ENCODE data around the gene UHMK1. TPM values are rescaled to one million over a fixed set of nuclear protein-coding genes. Genes with fewer than 3 reads are reported as not detected.

UHMK1 gene
- total and polyA plus RNA-seq, 2 of the 4 experiments (the other 2 are of a cell fraction) = 15.6 to 57.9 TPM

- H3K4me1 ChIP-seq (ENCODE audit: control insufficient read depth, insufficient read depth, low read length) = peaks cover 5% of the 10 kb centered on the region
- no peak overlapping the region for H3K9ac ChIP-seq (ENCODE audit: low read depth, low read length)
- H3K4ac ChIP-seq (ENCODE audit: low read depth, low read length) = no peak overlapping the region
- H4K5ac ChIP-seq (ENCODE audit: low read depth, low read length) = no peak overlapping the region
- peaks cover 14% of the 10 kb centered on the region for H3K36me3 ChIP-seq (ENCODE audit: control insufficient read depth, insufficient read depth, low read length)
- no peak overlapping the region for H2AK9ac ChIP-seq (replicated peaks; ENCODE audit: low read depth, low read length, poor library complexity)
- H3K79me1 ChIP-seq (ENCODE audit: low read depth in 1 of 2, low read length in 2 of 2) = peaks cover 19 to 24% of the 10 kb centered on the region in 2 experiments; a peak in 2 of 4 replicates
- no peak overlapping the region for H3K27ac ChIP-seq (ENCODE audit: insufficient read depth, low read length)
- H3K23ac ChIP-seq (ENCODE audit: low read depth, low read length) = no peak overlapping the region
- intact Hi-C loops (cut with micrococcal nuclease) (loop anchor here (5.0 to 10.0 kb wide), 2 partner anchors 35 to 763 kb away; partner anchors contain the start of genes ATF6 and UAP1), in situ Hi-C loops (cut with MboI; ENCODE audit: low sequenced_read_pairs) (no loop called here), dilution Hi-C loops (cut with HindIII; ENCODE audit: low sequenced_read_pairs, unreplicated experiment) (no loop called here)
- POLR2A ChIA-PET (ENCODE audit: unreplicated experiment) = no interaction called here
- H2AK5ac ChIP-seq (ENCODE audit: low read depth, low read length) = no peak overlapping the region
- ATAC-seq (ENCODE audit: low read depth) (no peak), DNase-seq (no peak)
- BruUV-seq (replicated peaks) = no TSS peak
- no peaks in the 10 kb centered on the region for H3K9me1 ChIP-seq (ENCODE audit: insufficient read depth, low read length)
- no peak overlapping the region for H2BK120ac ChIP-seq (ENCODE audit: low read depth, low read length)
- H2BK5ac ChIP-seq (ENCODE audit: low read depth, low read length, poor library complexity, severe bottlenecking) = no peak overlapping the region
- no peak overlapping the region for H2BK15ac ChIP-seq (ENCODE audit: low read depth, low read length)
- H3K14ac ChIP-seq (replicated peaks; ENCODE audit: low read depth, low read length) = no peak overlapping the region
- H4K20me1 ChIP-seq (ENCODE audit: insufficient read depth, low read length) = no peaks in the 10 kb centered on the region
- H3K4me2 ChIP-seq (ENCODE audit: low read depth, low read length) = no peak overlapping the region
- H3K4me3 ChIP-seq (ENCODE audit: insufficient read depth, low read depth, low read length) = no peak overlapping the region
- no peak for TF ChIP-seq USF2 (IDR thresholded peaks at IDR 0.05; ENCODE audit: low read depth, low read length)
- peak; percentile 83 for TF ChIP-seq MAFK (IDR thresholded peaks at IDR 0.05; ENCODE audit: low read depth, low read length)
- H4K8ac ChIP-seq (ENCODE audit: low read depth in 2 of 2, low read length in 2 of 2) = no peak overlapping the region
- CTCF ChIA-PET = no interaction called here
- no peak overlapping the region for H2BK20ac ChIP-seq (ENCODE audit: low read depth, low read length)
- H4K91ac ChIP-seq (ENCODE audit: insufficient read depth, low read depth, low read length) = no peak overlapping the region
- H3K27me3 ChIP-seq (ENCODE audit: control insufficient read depth, insufficient read depth, low read length) = no peaks in the 10 kb centered on the region
- no peak overlapping the region; the same call in 1 of the 2 replicates for H3K18ac ChIP-seq (ENCODE audit: low read depth, low read length)
- H2AFZ ChIP-seq (replicated peaks; ENCODE audit: low read length, poor library complexity) = no peak overlapping the region
- H3K9me3 ChIP-seq (ENCODE audit: control insufficient read depth, insufficient read depth, low read length) = no peaks in the 10 kb centered on the region
- no peak overlapping the region for H3K56ac ChIP-seq (ENCODE audit: extremely low read depth, insufficient read depth, low read length)
Measured at GRCh38 chr1:162527314-162527713, 29.7 kb downstream of the UHMK1 start.

Data from IMR-90 (cell line).